Activated CD8-positive, alpha-beta memory T cell treated with anti-CD3 and anti-CD28 coated beads, Interleukin-2, amount 10 ng/mL, durations not matched to agents 7 days and 5 days (primary cell): ENCODE results near the gene BARHL1. TPM values are rescaled to one million over a fixed set of nuclear protein-coding genes. Genes with fewer than 3 reads are reported as not detected.

ENCODE experiments used
- ATAC-seq: fragments of 150-1000 bp; cut with Tn5 transposase; one replicate; pipeline ENCODE4 v1.10.0; 2021; ENCODE audit warnings: moderate library complexity
- CTCF ChIA-PET: fragments of 350-600 bp; sonication (Branson Sonifier 250); formaldehyde crosslinking; loops from one replicate; lab custom pipeline; 2021; ENCODE audit warnings: antibody characterized with exemption; lab: Charles Lee
- DNase-seq: peaks from one replicate; pipeline ENCODE4 v3.0.0-alpha.2; 2020
- H3K27ac Mint-ChIP-seq: one replicate; pipeline ENCODE4 v1.8.0; 2021; ENCODE audit warnings: mild to moderate bottlenecking, mixed read lengths
- H3K27me3 Mint-ChIP-seq: one replicate; pipeline ENCODE4 v1.8.0; 2021; ENCODE audit warnings: mixed read lengths
- H3K36me3 Mint-ChIP-seq: one replicate; pipeline ENCODE4 v1.8.0; 2021; ENCODE audit warnings: mild to moderate bottlenecking, mixed read lengths
- H3K4me1 Mint-ChIP-seq: one replicate; pipeline ENCODE4 v1.8.0; 2021; ENCODE audit warnings: mixed read lengths
- H3K4me3 Mint-ChIP-seq: one replicate; pipeline ENCODE4 v1.8.0; 2021; ENCODE audit warnings: mild to moderate bottlenecking, moderate library complexity, mixed read lengths
- H3K9me3 Mint-ChIP-seq: one replicate; pipeline ENCODE4 v1.8.0; 2022; ENCODE audit warnings: low read depth, mixed read lengths
- total RNA-seq, 2 experiments: library from RNA; stranded (reverse); gene quantifications; one replicate each; pipeline ENCODE4 v1.2.3, GENCODE V29; 2021

BARHL1 gene
- total RNA-seq, 2 experiments from 2014 or later, result not detected

GRCh38 chr9:132592451-132592850 is 10.0 kb downstream of the BARHL1 start:
- CTCF ChIA-PET, result no interaction called here
- DNase-seq, result no peak
- Mint-ChIP-seq H3K36me3 (peaks cover 2% of the 10 kb centered on the region), H3K4me1 (no peaks in the 10 kb centered on the region), H3K9me3 (no peaks in the 10 kb centered on the region), H3K4me3 (no peak overlapping the region), H3K27ac (no peak overlapping the region), H3K27me3 (peaks cover 43% of the 10 kb centered on the region)
- ATAC-seq, result no peak

GRCh38 chr9:132594412-132594811 is 12.0 kb downstream of the BARHL1 start:
- CTCF ChIA-PET, result interaction anchor here (1.4 kb wide), 1 partner anchor 244 kb away, joined by 3 read pairs; no protein-coding TSS in a partner anchor

GRCh38 chr9:132595319-132595718 is 12.9 kb downstream of the BARHL1 start:
- Mint-ChIP-seq H3K36me3 (peaks cover 3% of the 10 kb centered on the region), H3K27ac (no peak overlapping the region), H3K27me3 (peaks cover 19% of the 10 kb centered on the region), H3K4me1 (no peaks in the 10 kb centered on the region), H3K4me3 (no peak overlapping the region), H3K9me3 (no peaks in the 10 kb centered on the region)
- CTCF ChIA-PET, result no interaction called here
- no peak for DNase-seq
- no peak for ATAC-seq

More at GRCh38 chr9:132594412-132594811, 12.0 kb downstream of the BARHL1 start:
- ATAC-seq (no peak), DNase-seq (no peak)
- Mint-ChIP-seq H3K4me3 (no peak overlapping the region), H3K27ac (no peak overlapping the region), H3K9me3 (no peaks in the 10 kb centered on the region), H3K4me1 (no peaks in the 10 kb centered on the region), H3K36me3 (peaks cover 2% of the 10 kb centered on the region), H3K27me3 (peaks cover 25% of the 10 kb centered on the region)

DNA sequence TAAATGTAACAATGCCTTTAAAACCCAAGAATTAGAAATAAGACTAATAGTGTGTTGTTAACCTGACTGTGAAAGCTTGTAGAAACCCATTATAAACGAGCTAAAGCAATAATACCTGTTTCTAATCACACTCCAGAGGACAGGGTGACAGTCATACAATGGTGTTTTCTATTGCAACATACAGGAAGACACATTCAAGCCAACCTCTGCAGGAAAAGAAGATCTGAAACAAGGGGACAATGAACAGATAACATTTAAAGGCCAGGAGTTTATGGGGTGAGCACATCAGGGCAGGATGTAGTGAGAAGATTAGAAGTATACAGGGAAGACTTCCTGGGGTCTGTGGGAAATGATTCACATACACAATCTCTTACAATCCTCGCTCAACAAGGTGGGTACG is 13.8 kb downstream of the BARHL1 start:
- H3K9me3 Mint-ChIP-seq, result no peaks in the 10 kb centered on the region
- H3K27ac Mint-ChIP-seq, result no peak overlapping the region
- peaks cover 3% of the 10 kb centered on the region for H3K36me3 Mint-ChIP-seq
- no peaks in the 10 kb centered on the region for H3K4me1 Mint-ChIP-seq
- CTCF ChIA-PET, result interaction anchor here (1.1 kb wide), 1 partner anchor 89 kb away, joined by 4 read pairs; no protein-coding TSS in a partner anchor
- no peak overlapping the region for H3K4me3 Mint-ChIP-seq
- peaks cover 13% of the 10 kb centered on the region for H3K27me3 Mint-ChIP-seq
- no peak for ATAC-seq
- DNase-seq, result no peak

GRCh38 chr9:132597073-132597775 is 14.8 kb downstream of the BARHL1 start:
- H3K4me1 Mint-ChIP-seq, result no peaks in the 10 kb centered on the region
- no peak overlapping the region for H3K27ac Mint-ChIP-seq
- no peak for ATAC-seq
- H3K4me3 Mint-ChIP-seq, result no peak overlapping the region
- DNase-seq, result no peak
- CTCF ChIA-PET, result interaction anchor here (1.1 kb wide), 1 partner anchor 90 kb away, joined by 4 read pairs; no protein-coding TSS in a partner anchor
- H3K9me3 Mint-ChIP-seq, result no peaks in the 10 kb centered on the region
- peaks cover 3% of the 10 kb centered on the region for H3K36me3 Mint-ChIP-seq
- H3K27me3 Mint-ChIP-seq, result peaks cover 3% of the 10 kb centered on the region

DNA sequence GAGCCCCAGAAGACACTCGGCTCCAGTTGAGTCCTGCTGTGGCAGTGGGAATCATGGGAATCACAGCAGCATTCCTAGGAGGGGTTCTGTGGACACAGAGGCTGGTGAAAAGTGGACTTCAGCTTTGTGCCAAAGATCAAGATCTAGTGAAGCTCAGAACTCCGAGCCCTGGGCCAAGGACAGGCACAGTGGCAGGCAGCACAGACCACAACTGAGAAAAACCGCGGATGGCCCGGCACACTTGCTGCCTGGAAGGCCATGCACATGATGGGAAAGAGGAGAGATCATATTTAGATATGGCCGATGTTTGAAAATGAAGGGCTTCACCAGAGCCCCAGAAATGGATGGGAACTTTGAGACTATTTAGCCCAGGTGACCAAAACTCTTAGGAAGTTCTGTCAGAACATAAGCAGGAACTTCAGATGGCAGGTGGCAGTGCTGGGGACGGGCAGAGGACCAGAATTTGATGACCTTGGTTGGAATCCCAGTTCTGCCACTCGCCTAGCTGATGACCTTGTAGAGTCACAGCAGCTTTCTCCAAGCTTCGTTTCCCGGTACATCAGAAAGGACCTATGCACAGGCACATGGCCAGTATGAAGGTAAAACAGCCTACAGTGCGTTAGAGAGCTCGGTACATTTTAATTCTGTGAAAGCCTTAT is 18.0 kb downstream of the BARHL1 start:
- ATAC-seq, result no peak
- CTCF ChIA-PET, result no interaction called here
- DNase-seq, result no peak
- Mint-ChIP-seq H3K36me3 (peaks cover 3% of the 10 kb centered on the region), H3K4me1 (peaks cover 2% of the 10 kb centered on the region), H3K27me3 (no peaks in the 10 kb centered on the region), H3K4me3 (no peak overlapping the region), H3K9me3 (no peaks in the 10 kb centered on the region), H3K27ac (no peak overlapping the region)

DNA sequence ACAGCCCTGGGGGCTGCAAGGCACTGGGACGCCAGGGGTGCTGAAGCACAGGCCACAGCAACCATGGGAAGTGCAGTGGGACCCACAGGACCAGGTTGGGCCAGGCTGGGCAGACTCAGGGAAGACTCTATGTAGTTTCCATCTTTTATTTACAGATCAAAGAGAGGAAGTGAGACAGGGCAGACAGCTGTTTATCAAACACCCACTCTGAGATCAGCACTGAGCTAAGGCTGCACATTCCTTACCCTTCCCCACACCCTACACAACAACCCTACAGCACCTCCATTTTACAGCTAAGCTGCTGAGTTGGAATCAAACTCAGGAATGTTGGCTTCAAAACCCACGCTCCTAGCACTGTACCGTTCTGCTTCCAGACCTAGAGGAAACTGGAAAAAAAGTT is 19.8 kb downstream of the BARHL1 start:
- Mint-ChIP-seq H3K27me3 (no peaks in the 10 kb centered on the region), H3K27ac (no peak overlapping the region), H3K4me3 (no peak overlapping the region), H3K4me1 (peaks cover 6% of the 10 kb centered on the region), H3K9me3 (no peaks in the 10 kb centered on the region), H3K36me3 (peaks cover 6% of the 10 kb centered on the region)
- CTCF ChIA-PET, result no interaction called here
- no peak for ATAC-seq
- DNase-seq, result no peak

DNA sequence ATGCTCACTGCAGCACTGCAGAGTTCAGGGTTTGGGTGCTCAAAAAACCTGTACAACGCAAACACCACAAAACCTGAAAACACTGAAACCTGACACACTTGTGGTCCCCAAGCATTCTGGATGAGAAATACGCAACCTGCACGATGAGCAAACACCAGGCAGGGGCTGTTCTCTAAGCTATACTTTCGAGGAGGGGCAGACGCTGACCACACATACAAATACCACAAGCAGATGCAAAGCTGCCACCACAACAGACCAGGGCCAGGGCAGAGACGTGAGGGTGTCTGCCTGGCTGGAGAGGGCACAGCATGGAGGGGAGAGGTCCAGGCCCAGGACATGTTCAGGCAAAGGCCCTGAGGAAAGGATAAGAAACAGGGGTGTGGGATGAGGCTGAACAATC is 23.0 kb downstream of the BARHL1 start:
- no peak for ATAC-seq
- H3K36me3 Mint-ChIP-seq, result peaks cover 6% of the 10 kb centered on the region
- no peak for DNase-seq
- H3K4me3 Mint-ChIP-seq, result no peak overlapping the region
- CTCF ChIA-PET, result no interaction called here
- H3K9me3 Mint-ChIP-seq, result no peaks in the 10 kb centered on the region
- H3K27ac Mint-ChIP-seq, result no peak overlapping the region
- H3K27me3 Mint-ChIP-seq, result no peaks in the 10 kb centered on the region
- peaks cover 6% of the 10 kb centered on the region for H3K4me1 Mint-ChIP-seq

DNA sequence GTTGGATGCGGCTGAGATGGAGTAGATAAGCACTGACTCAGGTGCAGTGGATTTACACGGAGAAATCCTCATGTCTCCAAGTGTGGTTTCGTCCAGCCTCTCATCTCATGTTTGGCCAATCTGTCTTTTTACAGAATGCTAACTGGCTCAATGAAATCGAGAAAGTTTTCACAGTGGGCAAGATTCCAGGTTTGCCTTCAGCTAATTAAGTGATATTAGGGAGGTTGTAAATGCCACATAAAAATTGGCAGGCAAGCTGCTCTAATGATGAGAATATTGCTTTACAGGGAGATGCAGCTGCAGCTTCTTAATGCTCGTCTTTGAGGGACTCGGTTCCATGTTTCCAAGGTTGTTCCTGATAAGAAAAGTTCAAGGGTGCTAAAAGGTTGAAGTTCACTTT is 23.7 kb downstream of the BARHL1 start:
- H3K36me3 Mint-ChIP-seq, result peaks cover 5% of the 10 kb centered on the region
- CTCF ChIA-PET, result no interaction called here
- no peak for DNase-seq
- no peak overlapping the region for H3K27ac Mint-ChIP-seq
- no peak for ATAC-seq
- H3K4me3 Mint-ChIP-seq, result no peak overlapping the region
- peaks cover 6% of the 10 kb centered on the region for H3K4me1 Mint-ChIP-seq
- H3K27me3 Mint-ChIP-seq, result no peaks in the 10 kb centered on the region
- no peaks in the 10 kb centered on the region for H3K9me3 Mint-ChIP-seq

GRCh38 chr9:132609184-132609583 is 26.8 kb downstream of the BARHL1 start:
- Mint-ChIP-seq H3K27me3 (no peaks in the 10 kb centered on the region), H3K36me3 (peaks cover 6% of the 10 kb centered on the region), H3K4me3 (no peak overlapping the region), H3K9me3 (no peaks in the 10 kb centered on the region), H3K4me1 (peaks cover 6% of the 10 kb centered on the region), H3K27ac (no peak overlapping the region)
- DNase-seq (no peak), ATAC-seq (no peak)
- CTCF ChIA-PET, result no interaction called here

- peaks cover 6% of the 10 kb centered on the region for H3K4me1 Mint-ChIP-seq
- no peak overlapping the region for H3K4me3 Mint-ChIP-seq
- no peak for ATAC-seq
- DNase-seq, result no peak
- H3K9me3 Mint-ChIP-seq, result no peaks in the 10 kb centered on the region
- H3K27ac Mint-ChIP-seq, result no peak overlapping the region
- CTCF ChIA-PET, result no interaction called here
- no peaks in the 10 kb centered on the region for H3K27me3 Mint-ChIP-seq
- peaks cover 6% of the 10 kb centered on the region for H3K36me3 Mint-ChIP-seq
Observed at GRCh38 chr9:132609829-132610228, 27.4 kb downstream of the BARHL1 start.

DNA sequence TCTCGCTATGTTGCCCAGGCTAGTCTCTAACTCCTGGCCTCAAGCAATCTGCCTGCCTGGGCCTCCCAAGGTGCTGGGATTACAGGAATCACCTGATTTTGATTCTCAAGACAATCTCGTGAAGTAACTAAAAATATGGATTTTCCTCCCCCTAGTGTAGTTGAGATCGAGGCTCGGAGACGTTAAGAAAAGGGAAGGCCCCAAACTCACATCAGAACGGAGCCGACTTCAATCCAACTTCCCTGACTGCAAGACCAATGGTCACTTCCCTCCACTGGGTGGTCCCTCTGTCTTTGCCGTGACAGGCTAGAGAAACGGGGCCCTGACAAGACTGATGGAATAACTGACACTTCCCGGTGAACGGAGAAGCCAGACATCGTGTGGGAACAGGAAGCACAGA is 28.3 kb downstream of the BARHL1 start:
- no peak for DNase-seq
- CTCF ChIA-PET, result no interaction called here
- H3K27ac Mint-ChIP-seq, result no peak overlapping the region
- no peaks in the 10 kb centered on the region for H3K9me3 Mint-ChIP-seq
- H3K4me3 Mint-ChIP-seq, result no peak overlapping the region
- no peaks in the 10 kb centered on the region for H3K27me3 Mint-ChIP-seq
- no peak for ATAC-seq
- H3K36me3 Mint-ChIP-seq, result peaks cover 5% of the 10 kb centered on the region
- peaks cover 2% of the 10 kb centered on the region for H3K4me1 Mint-ChIP-seq

GRCh38 chr9:132614324-132614723 is 31.9 kb downstream of the BARHL1 start:
- ATAC-seq (no peak), DNase-seq (no peak)
- H3K4me1 Mint-ChIP-seq, result peaks cover 18% of the 10 kb centered on the region
- H3K4me3 Mint-ChIP-seq, result no peak overlapping the region
- H3K27ac Mint-ChIP-seq, result no peak overlapping the region
- H3K9me3 Mint-ChIP-seq, result no peaks in the 10 kb centered on the region
- H3K36me3 Mint-ChIP-seq, result peaks cover 13% of the 10 kb centered on the region
- H3K27me3 Mint-ChIP-seq, result no peaks in the 10 kb centered on the region
- CTCF ChIA-PET, result no interaction called here

DNA sequence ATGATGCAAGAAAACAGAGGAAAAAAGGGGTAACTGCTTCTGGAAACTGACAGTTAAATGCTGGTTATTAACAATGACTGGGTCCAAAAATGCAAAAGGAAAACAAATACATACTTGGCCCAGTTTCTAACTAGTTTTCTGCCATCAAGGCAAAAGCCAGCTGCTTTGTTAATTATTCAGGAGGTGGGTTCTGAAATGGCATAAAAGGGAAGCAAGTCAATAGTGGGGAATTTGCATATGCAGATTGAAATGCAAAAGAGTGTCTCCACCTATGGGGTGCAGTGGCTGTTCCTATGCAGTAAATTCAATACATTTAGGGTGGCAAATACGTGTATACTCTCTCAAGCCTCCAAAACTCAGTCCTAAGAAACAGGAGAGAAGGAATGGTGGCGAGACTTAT is 33.4 kb downstream of the BARHL1 start:
- Mint-ChIP-seq H3K4me1 (peaks cover 18% of the 10 kb centered on the region), H3K27ac (no peak overlapping the region), H3K36me3 (peaks cover 14% of the 10 kb centered on the region), H3K9me3 (no peaks in the 10 kb centered on the region), H3K4me3 (no peak overlapping the region), H3K27me3 (no peaks in the 10 kb centered on the region)
- no peak for ATAC-seq
- DNase-seq, result no peak
- CTCF ChIA-PET, result interaction anchor here (1.5 kb wide), 1 partner anchor 29 kb away, joined by 4 read pairs; no protein-coding TSS in a partner anchor
